NCI-H345 treated with DMSO at 0.1 percent for 48 hours (cell line): ENCODE measurements around the gene WT1.
"Not testable (repeated sequence)": the region's sequence is repeated elsewhere in the genome, so short reads cannot be mapped to it uniquely, and the experiment has no call there.

Experiments used
- DNase-seq: peaks from one replicate; lab custom pipeline; 2025; ENCODE audit not compliant: unreplicated experiment; lab: John Stamatoyannopoulos, UW

Gene WT1

GRCh38 chr11:32388871-32389770 lies 46.2 kb downstream of the WT1 start:
- DNase-seq = no peak

GRCh38 chr11:32388365-32388764 lies 47.0 kb downstream of the WT1 start:
- no peak for DNase-seq

GRCh38 chr11:32387411-32387810 lies 47.9 kb downstream of the WT1 start:
- DNase-seq = no peak

- DNase-seq = no peak
Observed at GRCh38 chr11:32386770-32387377, 48.5 kb downstream of the WT1 start.

- DNase-seq = no peak
Observed at GRCh38 chr11:32385998-32386397, 49.3 kb downstream of the WT1 start.

GRCh38 chr11:32382339-32383049 lies 52.8 kb downstream of the WT1 start:
- DNase-seq = no peak

GRCh38 chr11:32381179-32381578 lies 54.2 kb downstream of the WT1 start:
- DNase-seq = no peak

- DNase-seq = no peak
Observed at GRCh38 chr11:32379719-32380118, 55.6 kb downstream of the WT1 start.

- no peak for DNase-seq
Observed at GRCh38 chr11:32375826-32376225, 59.5 kb downstream of the WT1 start.

- no peak for DNase-seq
Observed at GRCh38 chr11:32374261-32374711, 61.1 kb downstream of the WT1 start.

GRCh38 chr11:32369987-32370386 lies 65.4 kb downstream of the WT1 start:
- not testable (repeated sequence) for DNase-seq

- DNase-seq = no peak
Observed at GRCh38 chr11:32366666-32367065, 68.7 kb downstream of the WT1 start.

GRCh38 chr11:32365192-32365591 lies 70.1 kb downstream of the WT1 start:
- no peak for DNase-seq

GRCh38 chr11:32358729-32359128 lies 76.6 kb downstream of the WT1 start:
- DNase-seq = no peak

GRCh38 chr11:32353884-32354283 lies 81.5 kb downstream of the WT1 start:
- no peak for DNase-seq

GRCh38 chr11:32348502-32348901 lies 86.8 kb downstream of the WT1 start:
- no peak for DNase-seq

GRCh38 chr11:32344946-32345345 lies 90.4 kb downstream of the WT1 start:
- no peak for DNase-seq

GRCh38 chr11:32343325-32344008 lies 91.9 kb downstream of the WT1 start:
- no peak for DNase-seq

- DNase-seq = no peak
Observed at GRCh38 chr11:32341620-32342613, 93.4 kb downstream of the WT1 start.

- no peak for DNase-seq
Observed at GRCh38 chr11:32340181-32340580, 95.2 kb downstream of the WT1 start.
